Liver (tissue), 9 donors: ENCODE measurements around the gene KHK. TPM values are rescaled to one million over a fixed set of nuclear protein-coding genes. Genes with fewer than 3 reads are reported as not detected.

Source experiments
- DNase-seq: peaks from one replicate; pipeline ENCODE4 v3.0.0-alpha.2; 2017; ENCODE audit warnings: low spot score
- H3K27ac ChIP-seq, 2 donors: one replicate each; pipeline ENCODE4 v1.7.0; 2013; ENCODE audit warnings: inconsistent platforms in 2 of 2, low read length in 2 of 2, control low read depth in 1 of 2, low read depth in 1 of 2, mild to moderate bottlenecking in 1 of 2
- H3K27me3 ChIP-seq, 4 donors: one replicate each; pipeline versions ENCODE4 v1.6.1 to v1.7.0; 2013; ENCODE audit warnings: low read length in 3 of 4, inconsistent platforms in 1 of 4, mild to moderate bottlenecking in 1 of 4, moderate library complexity in 1 of 4; ENCODE audit not compliant: control insufficient read depth in 4 of 4, insufficient read depth in 4 of 4
- H3K36me3 ChIP-seq, 4 donors: one replicate each; pipeline versions ENCODE4 v1.6.1 to v1.7.0; 2013; ENCODE audit warnings: low read length in 3 of 4, mild to moderate bottlenecking in 3 of 4, low read depth in 1 of 4, moderate library complexity in 1 of 4; ENCODE audit not compliant: control insufficient read depth in 4 of 4, insufficient read depth in 3 of 4
- H3K4me1 ChIP-seq, 4 donors: one replicate each; pipeline versions ENCODE4 v1.6.1 to v1.7.0; 2013; ENCODE audit warnings: low read length in 3 of 4, mild to moderate bottlenecking in 3 of 4, moderate library complexity in 1 of 4; ENCODE audit not compliant: control insufficient read depth in 4 of 4, insufficient read depth in 4 of 4
- H3K4me3 ChIP-seq, 3 donors: one replicate each; pipeline versions ENCODE4 v1.6.1 to v1.7.0; 2013; ENCODE audit warnings: low read length in 3 of 3, control low read depth in 1 of 3, low read depth in 1 of 3, mild to moderate bottlenecking in 1 of 3
- H3K9ac ChIP-seq, 2 donors: one replicate each; pipeline ENCODE4 v1.7.0; 2013; ENCODE audit warnings: low read length in 2 of 2, mild to moderate bottlenecking in 2 of 2, moderate library complexity in 2 of 2, control low read depth in 1 of 2, low read depth in 1 of 2
- H3K9me3 ChIP-seq, 4 donors: one replicate each; pipeline versions ENCODE4 v1.6.1 to v1.7.0; 2013; ENCODE audit warnings: low read length in 3 of 4; ENCODE audit not compliant: control insufficient read depth in 4 of 4
- ATF3 ChIP-seq: IDR thresholded peaks from 2 replicates; pipeline ENCODE4 v1.6.1; 2016; ENCODE audit warnings: antibody characterized with exemption
- FOXA2 ChIP-seq: IDR thresholded peaks from 2 replicates; pipeline ENCODE4 v1.6.1; 2016; ENCODE audit warnings: antibody characterized with exemption
- GABPA ChIP-seq, 2 donors: IDR thresholded peaks in 1 of 2; conservative IDR thresholded peaks in 1 of 2; 2 replicates each; pipeline ENCODE4 v1.6.1; 2016; ENCODE audit warnings: antibody characterized with exemption in 2 of 2, mild to moderate bottlenecking in 1 of 2, moderate library complexity in 1 of 2
- HNF4G ChIP-seq: IDR thresholded peaks from 2 replicates; pipeline ENCODE4 v1.6.1; 2016; ENCODE audit warnings: antibody characterized with exemption
- JUND ChIP-seq, 2 donors: IDR thresholded peaks; 2 replicates each; pipeline ENCODE4 v1.6.1; 2016; ENCODE audit warnings: antibody characterized with exemption in 2 of 2
- MAX ChIP-seq: IDR thresholded peaks from 2 replicates; pipeline ENCODE4 v1.6.1; 2016; ENCODE audit warnings: antibody characterized with exemption
- RAD21 ChIP-seq, 2 donors: IDR thresholded peaks; 2 replicates each; pipeline ENCODE4 v1.6.1; 2016; ENCODE audit warnings: antibody characterized with exemption in 2 of 2, mild to moderate bottlenecking in 2 of 2
- REST ChIP-seq: IDR thresholded peaks from 2 replicates; pipeline ENCODE4 v1.6.1; 2016; ENCODE audit warnings: antibody characterized with exemption, mild to moderate bottlenecking
- RXRA ChIP-seq, 2 donors: IDR thresholded peaks; 2 replicates each; pipeline ENCODE4 v1.6.1; 2017 to 2018; ENCODE audit warnings: antibody characterized with exemption in 2 of 2, mild to moderate bottlenecking in 1 of 2
- SP1 ChIP-seq: IDR thresholded peaks from 2 replicates; pipeline ENCODE4 v1.6.1; 2018; ENCODE audit warnings: antibody characterized with exemption, mild to moderate bottlenecking
- TAF1 ChIP-seq: conservative IDR thresholded peaks from 2 replicates; pipeline ENCODE4 v1.6.1; 2016; ENCODE audit warnings: antibody characterized with exemption, mild to moderate bottlenecking
- YY1 ChIP-seq: IDR thresholded peaks from 2 replicates; pipeline ENCODE4 v1.6.1; 2016; ENCODE audit warnings: antibody characterized with exemption, mild to moderate bottlenecking
- ZBTB33 ChIP-seq: IDR thresholded peaks from 2 replicates; pipeline ENCODE4 v1.6.1; 2016; ENCODE audit warnings: antibody characterized with exemption
- WGBS: extraction: QIAGEN DNeasy Blood & Tissue Kit; methylation state at CpG from one replicate; pipeline ENCODE4 v1.1.7; 2013; 5-methylcytosine and 5-hydroxymethylcytosine counted together
- polyA plus RNA-seq, 2 donors: library from polyadenylated mRNA; stranded (reverse) in 1 of 2; unstranded in 1 of 2; fragments of 200-250 nt in 1 of 2; fragments of >200 nt in 1 of 2; fragmentation: Nextera tagmentation in 1 of 2; extraction: Ambion mirVana in 1 of 2; gene quantifications; one replicate each; pipeline versions ENCODE4 v1.2.1 to v1.2.3, GENCODE V29; 2013 to 2015
- total RNA-seq, 2 donors: library from RNA; depleted of rRNA; stranded (reverse); fragments of >200 nt; gene quantifications; one replicate each; pipeline ENCODE4 v1.2.3, GENCODE V29; 2014
- donor health status: healthy.
- donor health status: healthy.
- donor health status: healthy.
- donor health status: healthy.
- donor health status: healthy.

The KHK gene
- total and polyA plus RNA-seq, 4 donors, result 26.1 to 462 (median 188) TPM

- Histone ChIP-seq H3K4me3 (no peak overlapping the region), H3K36me3 (peaks cover 0 to 18% (median 16%) of the 10 kb centered on the region in 4 donors), H3K9me3 (no peaks in the 10 kb centered on the region), H3K27me3 (no peaks in the 10 kb centered on the region), H3K27ac (no peak overlapping the region), H3K9ac (no peak overlapping the region), H3K4me1 (peaks cover 6 to 24% (median 14%) of the 10 kb centered on the region in 4 donors)
- no peak for TF ChIP-seq FOXA2
- TF ChIP-seq SP1, result no peak
- no peak for TF ChIP-seq TAF1
- no peak for TF ChIP-seq GABPA (IDR thresholded peaks at IDR 0.05 in 1 of 2, conservative IDR thresholded peaks at IDR 0.05 in 1 of 2)
- no peak for TF ChIP-seq JUND (IDR thresholded peaks at IDR 0.05)
- no peak for TF ChIP-seq MAX
- TF ChIP-seq YY1, result no peak
- TF ChIP-seq RAD21 (IDR thresholded peaks at IDR 0.05), result no peak
- TF ChIP-seq HNF4G, result no peak
- TF ChIP-seq ATF3, result no peak
- no peak for TF ChIP-seq REST
- TF ChIP-seq ZBTB33, result no peak
- DNase-seq, result no peak
- 95% methylated on average over 8 of the region's 8 CpGs for WGBS
Measured at GRCh38 chr2:27053776-27054175, 32.8 kb upstream of the KHK start.

GRCh38 chr2:27054721-27055120 lies 31.9 kb upstream of the KHK start:
- peaks cover 0 to 18% (median 16%) of the 10 kb centered on the region in 4 donors for H3K36me3 ChIP-seq
- H3K4me1 ChIP-seq, result peaks cover 2 to 27% (median 16%) of the 10 kb centered on the region in 4 donors
- no peaks in the 10 kb centered on the region for H3K27me3 ChIP-seq
- DNase-seq, result no peak
- TF ChIP-seq RXRA (IDR thresholded peaks at IDR 0.05) (no peak), ZBTB33 (no peak), FOXA2 (no peak)
- H3K27ac ChIP-seq, result no peak overlapping the region
- no peak overlapping the region for H3K4me3 ChIP-seq
- H3K9me3 ChIP-seq, result no peaks in the 10 kb centered on the region
- WGBS, result 95% methylated on average over 11 of the region's 11 CpGs
- no peak overlapping the region for H3K9ac ChIP-seq
